Measurements from ENCODE around the gene FBRS. TPM values are rescaled to one million over a fixed set of nuclear protein-coding genes. Genes with fewer than 3 reads are reported as not detected.

The FBRS gene
- total and polyA plus RNA-seq, 2 of the 8 experiments (the other 6 are each of a cell fraction or from before 2014, with no cell fraction given) = 2.4 to 13.9 TPM

DNA sequence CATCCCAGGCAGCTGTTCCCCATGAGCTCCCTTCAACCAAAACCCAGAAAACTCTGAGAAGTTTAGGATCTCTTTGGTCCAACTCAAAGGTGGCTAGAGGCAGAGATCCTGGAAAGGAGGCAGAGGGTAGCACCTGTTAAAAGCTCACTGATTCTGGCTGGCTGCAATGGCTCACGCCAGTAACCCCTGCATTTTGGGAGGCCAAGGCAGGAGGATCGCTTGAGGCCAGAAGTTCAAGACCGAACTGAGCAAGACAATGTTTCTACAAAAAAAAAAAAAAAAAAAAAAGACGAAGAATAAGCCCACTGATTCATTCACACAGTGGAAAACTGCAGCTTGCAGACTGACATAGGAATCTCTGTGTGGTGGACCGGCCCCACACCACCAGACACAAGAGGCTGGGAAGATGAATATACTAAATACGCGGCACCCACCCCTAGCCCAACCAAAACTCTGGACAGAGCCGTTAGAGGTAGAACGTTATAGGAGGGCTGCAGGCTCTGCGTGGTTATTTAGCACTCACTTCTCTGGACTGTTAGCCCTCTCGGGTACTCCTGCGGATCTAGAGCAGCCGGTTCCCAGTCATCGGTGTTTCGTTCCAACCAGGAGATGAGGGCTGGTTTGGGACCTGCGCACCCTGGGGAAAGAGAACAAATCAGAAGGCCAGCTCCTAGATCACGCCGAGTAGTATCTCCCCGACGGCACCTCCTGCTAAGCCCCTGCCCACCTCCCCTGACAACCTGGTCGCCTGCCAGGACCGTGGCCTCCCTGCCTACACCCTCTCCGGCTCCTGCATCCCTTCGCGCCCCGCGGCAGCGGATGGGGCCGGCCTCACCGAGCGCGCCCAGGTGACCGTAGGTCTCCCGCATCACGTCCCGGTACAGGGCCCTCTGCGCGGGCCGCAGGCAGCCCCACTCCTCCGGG lies 49.0 kb upstream of the FBRS start (continued):
- TF ChIP-seq, protein P1, sequence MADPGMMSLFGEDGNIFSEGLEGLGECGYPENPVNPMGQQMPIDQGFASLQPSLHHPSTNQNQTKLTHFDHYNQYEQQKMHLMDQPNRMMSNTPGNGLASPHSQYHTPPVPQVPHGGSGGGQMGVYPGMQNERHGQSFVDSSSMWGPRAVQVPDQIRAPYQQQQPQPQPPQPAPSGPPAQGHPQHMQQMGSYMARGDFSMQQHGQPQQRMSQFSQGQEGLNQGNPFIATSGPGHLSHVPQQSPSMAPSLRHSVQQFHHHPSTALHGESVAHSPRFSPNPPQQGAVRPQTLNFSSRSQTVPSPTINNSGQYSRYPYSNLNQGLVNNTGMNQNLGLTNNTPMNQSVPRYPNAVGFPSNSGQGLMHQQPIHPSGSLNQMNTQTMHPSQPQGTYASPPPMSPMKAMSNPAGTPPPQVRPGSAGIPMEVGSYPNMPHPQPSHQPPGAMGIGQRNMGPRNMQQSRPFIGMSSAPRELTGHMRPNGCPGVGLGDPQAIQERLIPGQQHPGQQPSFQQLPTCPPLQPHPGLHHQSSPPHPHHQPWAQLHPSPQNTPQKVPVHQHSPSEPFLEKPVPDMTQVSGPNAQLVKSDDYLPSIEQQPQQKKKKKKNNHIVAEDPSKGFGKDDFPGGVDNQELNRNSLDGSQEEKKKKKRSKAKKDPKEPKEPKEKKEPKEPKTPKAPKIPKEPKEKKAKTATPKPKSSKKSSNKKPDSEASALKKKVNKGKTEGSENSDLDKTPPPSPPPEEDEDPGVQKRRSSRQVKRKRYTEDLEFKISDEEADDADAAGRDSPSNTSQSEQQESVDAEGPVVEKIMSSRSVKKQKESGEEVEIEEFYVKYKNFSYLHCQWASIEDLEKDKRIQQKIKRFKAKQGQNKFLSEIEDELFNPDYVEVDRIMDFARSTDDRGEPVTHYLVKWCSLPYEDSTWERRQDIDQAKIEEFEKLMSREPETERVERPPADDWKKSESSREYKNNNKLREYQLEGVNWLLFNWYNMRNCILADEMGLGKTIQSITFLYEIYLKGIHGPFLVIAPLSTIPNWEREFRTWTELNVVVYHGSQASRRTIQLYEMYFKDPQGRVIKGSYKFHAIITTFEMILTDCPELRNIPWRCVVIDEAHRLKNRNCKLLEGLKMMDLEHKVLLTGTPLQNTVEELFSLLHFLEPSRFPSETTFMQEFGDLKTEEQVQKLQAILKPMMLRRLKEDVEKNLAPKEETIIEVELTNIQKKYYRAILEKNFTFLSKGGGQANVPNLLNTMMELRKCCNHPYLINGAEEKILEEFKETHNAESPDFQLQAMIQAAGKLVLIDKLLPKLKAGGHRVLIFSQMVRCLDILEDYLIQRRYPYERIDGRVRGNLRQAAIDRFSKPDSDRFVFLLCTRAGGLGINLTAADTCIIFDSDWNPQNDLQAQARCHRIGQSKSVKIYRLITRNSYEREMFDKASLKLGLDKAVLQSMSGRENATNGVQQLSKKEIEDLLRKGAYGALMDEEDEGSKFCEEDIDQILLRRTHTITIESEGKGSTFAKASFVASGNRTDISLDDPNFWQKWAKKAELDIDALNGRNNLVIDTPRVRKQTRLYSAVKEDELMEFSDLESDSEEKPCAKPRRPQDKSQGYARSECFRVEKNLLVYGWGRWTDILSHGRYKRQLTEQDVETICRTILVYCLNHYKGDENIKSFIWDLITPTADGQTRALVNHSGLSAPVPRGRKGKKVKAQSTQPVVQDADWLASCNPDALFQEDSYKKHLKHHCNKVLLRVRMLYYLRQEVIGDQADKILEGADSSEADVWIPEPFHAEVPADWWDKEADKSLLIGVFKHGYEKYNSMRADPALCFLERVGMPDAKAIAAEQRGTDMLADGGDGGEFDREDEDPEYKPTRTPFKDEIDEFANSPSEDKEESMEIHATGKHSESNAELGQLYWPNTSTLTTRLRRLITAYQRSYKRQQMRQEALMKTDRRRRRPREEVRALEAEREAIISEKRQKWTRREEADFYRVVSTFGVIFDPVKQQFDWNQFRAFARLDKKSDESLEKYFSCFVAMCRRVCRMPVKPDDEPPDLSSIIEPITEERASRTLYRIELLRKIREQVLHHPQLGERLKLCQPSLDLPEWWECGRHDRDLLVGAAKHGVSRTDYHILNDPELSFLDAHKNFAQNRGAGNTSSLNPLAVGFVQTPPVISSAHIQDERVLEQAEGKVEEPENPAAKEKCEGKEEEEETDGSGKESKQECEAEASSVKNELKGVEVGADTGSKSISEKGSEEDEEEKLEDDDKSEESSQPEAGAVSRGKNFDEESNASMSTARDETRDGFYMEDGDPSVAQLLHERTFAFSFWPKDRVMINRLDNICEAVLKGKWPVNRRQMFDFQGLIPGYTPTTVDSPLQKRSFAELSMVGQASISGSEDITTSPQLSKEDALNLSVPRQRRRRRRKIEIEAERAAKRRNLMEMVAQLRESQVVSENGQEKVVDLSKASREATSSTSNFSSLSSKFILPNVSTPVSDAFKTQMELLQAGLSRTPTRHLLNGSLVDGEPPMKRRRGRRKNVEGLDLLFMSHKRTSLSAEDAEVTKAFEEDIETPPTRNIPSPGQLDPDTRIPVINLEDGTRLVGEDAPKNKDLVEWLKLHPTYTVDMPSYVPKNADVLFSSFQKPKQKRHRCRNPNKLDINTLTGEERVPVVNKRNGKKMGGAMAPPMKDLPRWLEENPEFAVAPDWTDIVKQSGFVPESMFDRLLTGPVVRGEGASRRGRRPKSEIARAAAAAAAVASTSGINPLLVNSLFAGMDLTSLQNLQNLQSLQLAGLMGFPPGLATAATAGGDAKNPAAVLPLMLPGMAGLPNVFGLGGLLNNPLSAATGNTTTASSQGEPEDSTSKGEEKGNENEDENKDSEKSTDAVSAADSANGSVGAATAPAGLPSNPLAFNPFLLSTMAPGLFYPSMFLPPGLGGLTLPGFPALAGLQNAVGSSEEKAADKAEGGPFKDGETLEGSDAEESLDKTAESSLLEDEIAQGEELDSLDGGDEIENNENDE (IDR thresholded peaks at IDR 0.05; ENCODE audit: insufficient replicate concordance, low read length) = no peak
- TF ChIP-seq SP1 (IDR thresholded peaks at IDR 0.05; ENCODE audit: low read depth, low read length) (no peak), EGR1 (IDR thresholded peaks at IDR 0.05; ENCODE audit: borderline replicate concordance, low read depth, low read length) (no peak), POLR2A (IDR thresholded peaks at IDR 0.05; ENCODE audit: control extremely low read depth in 1 of 2, low read depth in 2 of 2, low read length in 2 of 2) (0 out of 3 replicates have a peak, but pooled peaks of 1 of the 2 experiments have one; percentile 8), RBBP5 (IDR thresholded peaks at IDR 0.05; ENCODE audit: borderline replicate concordance, low read depth, low read length) (no peak), GABPA (IDR thresholded peaks at IDR 0.05; ENCODE audit: borderline replicate concordance, insufficient read depth, low read length) (0 out of 2 replicates have a peak, but pooled peaks have one; percentile 48), GTF2F1 (IDR thresholded peaks at IDR 0.05; ENCODE audit: borderline replicate concordance, low read depth, low read length) (no peak), POLR2AphosphoS5 (IDR thresholded peaks at IDR 0.05; ENCODE audit: low read depth, low read length) (peak; percentile 68; the same call in 1 of the 2 replicates), TAF1 (IDR thresholded peaks at IDR 0.05; ENCODE audit: low read depth, low read length) (no peak)
- TF ChIP-seq, protein P2, sequence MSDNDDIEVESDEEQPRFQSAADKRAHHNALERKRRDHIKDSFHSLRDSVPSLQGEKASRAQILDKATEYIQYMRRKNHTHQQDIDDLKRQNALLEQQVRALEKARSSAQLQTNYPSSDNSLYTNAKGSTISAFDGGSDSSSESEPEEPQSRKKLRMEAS (IDR thresholded peaks at IDR 0.05) = no peak
